GM18867 (cell line): ENCODE measurements around the gene PATL1.
A peak's percentile ranks its signal among the peaks of the same experiment; 100 is the strongest.

Experiments
- ATAC-seq: cut with Tn5 transposase; IDR thresholded peaks from one replicate; pipeline ENCODE4 v1.9.1; 2021; ENCODE audit warnings: mild to moderate bottlenecking, moderate library complexity; ENCODE audit not compliant: unreplicated experiment

Gene PATL1

DNA sequence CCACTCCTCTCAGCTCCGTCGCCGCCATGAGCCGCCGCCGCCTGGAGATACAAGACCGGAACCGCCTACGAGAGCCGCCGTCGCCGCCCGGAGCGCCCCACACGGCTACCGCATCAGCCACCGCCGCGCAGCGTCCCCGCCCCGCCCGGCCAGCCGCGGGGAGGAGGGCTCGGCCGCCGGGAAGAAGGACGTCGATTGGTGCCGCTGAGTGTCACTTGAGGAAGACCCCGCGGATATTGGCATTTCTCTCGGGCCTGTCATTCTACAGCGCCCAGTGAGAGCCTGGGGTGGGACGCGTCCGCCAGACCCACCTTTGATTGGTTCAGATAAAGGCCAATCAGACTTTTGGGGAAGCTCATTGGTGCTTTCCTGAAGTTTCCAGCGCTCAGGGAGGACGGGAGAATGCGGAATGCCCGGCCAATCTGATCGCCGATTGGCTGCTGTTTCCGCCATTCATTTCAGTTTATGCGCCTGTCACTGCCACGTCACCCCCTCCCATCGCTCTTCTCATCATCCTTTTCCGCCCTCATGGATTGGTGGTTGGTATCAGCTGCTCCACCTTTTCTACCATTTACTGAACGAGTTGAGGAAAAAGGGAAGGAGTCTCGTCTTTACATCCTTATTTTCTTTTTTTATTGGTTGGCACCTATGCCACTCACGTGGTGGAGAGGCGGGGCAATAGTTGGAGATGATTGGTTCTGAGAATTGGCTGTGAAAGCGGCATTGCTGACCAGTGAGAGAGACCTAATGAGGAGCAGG, 53.0 kb downstream of the PATL1 start, which contains the start of gene OSBP:
TSS of gene OSBP (minus strand) at position 138 of the 759 bp plus-strand sequence. CDS start at position 28, 110 bp downstream.
- peak; percentile 88 for ATAC-seq

DNA sequence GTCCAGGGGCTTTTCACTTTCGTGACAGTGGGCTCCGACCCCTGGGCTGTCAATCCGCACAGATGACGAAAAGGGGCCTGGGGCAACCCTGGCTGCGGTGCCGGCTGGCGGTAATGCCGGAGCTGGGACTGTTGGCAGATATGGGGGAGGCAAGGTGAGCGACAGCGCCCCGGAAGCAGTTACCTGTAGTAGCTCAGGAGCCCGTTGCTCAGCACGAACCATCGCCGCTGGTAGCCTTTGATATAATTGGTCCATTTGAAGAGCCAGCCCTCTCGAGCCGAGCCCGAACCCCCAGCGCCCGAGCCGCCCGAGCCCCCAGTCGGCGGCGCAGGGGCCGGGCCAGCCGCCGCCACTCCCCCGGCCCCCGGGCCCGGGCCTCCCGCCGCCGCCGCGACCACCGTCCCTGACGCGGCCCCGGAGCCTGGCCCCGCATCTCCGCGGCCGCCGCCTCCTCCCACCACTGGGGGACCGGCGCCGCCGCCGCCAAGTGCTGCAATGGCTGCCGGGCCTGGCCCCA, 53.7 kb downstream of the PATL1 start:
- peak; percentile 13 for ATAC-seq

DNA sequence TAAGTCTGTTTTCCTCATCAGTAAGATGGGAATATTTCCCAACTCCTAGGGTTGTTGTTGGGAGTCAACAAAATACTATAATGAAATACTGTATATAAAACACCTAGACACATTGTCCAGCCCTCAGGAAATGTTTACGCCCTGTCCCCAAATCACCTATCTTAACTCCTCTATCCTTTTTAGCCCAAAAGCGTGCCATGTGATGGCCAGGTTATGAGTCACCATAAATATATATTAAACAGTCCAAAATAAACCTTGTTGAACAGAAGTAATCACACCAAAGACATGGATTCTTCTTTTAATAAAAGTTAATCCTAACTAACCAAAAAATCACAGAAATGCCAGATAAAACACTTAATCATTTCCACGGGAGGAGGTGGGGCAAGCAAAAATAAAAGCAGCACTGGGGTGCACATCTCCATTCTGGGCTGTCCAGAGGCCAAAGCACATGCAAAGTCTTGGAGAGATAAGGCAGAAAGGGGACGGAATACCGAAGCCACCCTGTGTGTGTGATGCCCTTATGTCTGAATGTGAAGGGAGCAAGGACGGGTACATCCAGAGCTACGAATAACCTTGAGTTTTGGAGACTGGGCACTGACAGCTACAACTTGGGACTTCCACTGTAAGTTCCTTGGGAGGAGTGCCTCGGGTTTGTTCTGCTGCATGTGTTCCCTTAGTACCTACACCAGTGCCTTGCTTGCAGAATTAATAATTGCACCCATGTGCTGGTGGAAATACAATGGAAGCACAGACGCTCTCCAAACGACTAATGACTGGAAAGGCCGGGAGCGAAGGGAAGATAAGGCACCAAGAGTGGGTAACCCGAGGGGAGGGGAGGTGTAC, 54.3 kb downstream of the PATL1 start:
- no peak for ATAC-seq

DNA sequence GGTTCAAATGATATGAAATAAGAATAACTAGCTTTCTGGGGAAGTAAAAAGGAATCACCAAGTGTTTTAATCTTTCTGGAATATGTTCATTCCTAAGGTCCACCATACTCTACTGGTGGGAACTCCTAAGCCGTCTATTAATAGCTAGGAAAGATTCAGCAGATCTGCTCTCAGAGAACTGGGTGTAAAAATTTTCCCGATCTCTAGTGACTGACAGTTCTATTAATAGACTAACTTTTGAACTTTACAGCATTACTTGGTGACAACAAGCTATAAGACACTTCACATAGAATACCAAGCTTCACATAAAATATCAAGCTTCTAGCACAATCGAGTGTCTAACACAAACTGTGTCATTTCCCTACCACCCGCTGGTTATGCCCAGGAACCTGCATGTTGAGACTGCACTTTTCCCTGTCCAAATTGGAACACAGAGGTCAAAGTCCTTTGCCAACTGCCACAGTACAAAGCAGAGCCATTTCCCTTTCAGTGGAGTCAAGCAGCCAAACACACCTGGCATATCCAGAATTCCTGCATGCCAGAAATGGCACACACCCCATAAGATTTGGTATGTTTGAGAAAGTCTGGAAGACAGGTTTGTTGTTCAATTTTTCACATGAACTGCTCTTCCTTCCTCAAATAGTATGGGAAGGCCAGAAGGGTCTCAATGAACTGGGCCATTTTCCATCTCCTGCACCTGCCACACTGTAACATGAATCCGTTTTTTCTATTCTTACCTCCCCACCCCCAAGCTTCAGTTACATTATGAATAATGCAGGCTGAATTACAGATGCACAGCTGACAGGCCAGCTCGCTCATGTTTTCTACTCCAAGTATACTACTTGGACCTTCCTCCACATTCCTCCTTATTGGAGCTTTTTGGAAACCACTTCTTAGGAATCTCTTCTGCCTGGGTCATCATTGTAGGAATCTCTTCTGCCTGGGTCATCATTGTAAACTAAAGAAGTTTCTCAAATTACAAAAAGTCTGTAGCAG, 57.0 kb downstream of the PATL1 start:
- ATAC-seq, result no peak

DNA sequence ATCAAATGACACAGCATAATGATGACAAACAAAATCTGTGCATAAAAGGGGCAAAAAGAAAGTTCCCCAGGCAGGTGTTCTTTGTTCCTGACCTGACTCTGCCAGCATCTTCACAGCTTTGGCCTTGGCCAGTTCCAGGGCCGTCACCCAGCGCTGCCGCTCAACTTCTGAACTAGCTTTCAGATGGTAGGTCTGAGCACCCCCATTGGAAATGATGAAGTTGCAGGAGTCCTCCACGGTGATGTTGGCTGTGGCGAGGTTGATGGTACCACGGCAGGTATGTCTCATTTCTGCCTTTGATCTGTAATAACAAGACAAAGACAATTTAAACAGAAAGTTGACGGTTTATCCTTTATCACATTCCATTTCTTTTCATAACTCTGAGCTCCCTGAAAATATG, 58.5 kb downstream of the PATL1 start:
- ATAC-seq, result no peak

DNA sequence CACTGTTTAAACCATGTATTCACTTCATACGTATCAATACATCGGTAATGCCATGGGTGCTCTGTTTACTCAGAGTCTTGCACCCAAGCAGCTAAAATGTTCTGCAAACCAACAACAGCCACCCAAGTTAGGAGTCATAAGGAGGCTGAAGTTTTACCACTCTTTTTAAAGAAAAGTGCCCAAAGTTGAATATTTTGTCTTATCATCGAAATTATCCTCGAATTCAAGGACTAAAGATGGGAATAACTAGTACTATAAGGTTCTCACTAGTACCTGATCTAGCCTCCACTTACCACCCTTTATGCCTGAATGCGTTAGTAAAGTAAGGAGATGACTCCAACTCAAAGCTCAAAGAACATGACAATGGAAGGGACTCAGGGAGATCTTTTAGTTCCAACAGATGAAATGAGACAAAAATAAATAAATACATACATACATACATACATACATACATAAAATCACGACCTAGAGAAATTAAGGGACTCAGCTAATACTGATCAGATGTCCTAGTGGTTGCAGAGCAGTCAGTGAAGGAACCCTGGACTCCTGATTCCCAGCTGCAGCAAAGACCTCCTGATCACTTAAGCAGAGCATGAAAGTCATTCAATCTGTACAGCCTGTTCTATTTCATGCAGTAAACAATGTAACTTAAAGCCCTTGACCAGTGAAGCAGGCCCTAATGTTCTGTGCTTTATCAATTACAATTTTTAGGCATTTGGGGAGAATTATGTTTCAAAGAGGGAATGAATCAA, 61.0 kb downstream of the PATL1 start:
- ATAC-seq, result no peak

DNA sequence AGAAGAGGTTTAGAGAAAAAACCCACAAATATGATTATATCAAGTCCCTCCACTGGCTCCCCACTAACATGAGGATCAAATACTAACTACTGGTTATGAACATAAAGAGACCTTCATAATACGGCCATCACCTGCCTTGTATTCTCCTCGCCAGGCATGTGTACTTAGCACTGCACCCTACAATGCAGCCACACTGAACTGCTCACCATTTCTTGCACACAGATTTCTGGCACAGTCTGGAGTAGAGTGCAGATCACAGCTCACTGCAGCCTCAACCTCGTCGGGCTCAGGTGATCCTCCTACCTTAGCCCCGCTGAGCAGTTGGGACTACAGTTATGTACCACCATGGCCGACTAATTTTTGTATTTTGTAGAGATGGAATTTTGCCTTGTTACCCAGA, 66.4 kb downstream of the PATL1 start:
- ATAC-seq, result no peak

DNA sequence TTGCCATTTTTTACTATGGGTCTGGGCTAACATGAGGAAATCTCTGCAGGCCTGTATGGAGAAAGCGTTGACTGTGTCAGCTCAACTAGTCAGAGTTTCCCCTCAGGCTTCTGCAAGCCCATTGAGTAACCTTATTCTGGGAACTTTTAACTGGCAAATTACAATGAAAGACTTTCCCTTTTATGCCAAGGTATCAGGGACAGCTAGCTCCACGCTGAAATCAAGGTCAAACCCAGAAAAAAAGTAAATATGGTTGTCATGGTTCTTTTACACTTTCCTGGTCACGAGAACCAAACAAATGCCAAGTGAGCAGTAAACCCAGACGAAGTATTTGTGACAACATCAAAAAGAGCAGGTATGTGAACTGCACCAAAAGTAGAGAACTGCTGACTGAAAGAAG, 67.0 kb downstream of the PATL1 start:
- ATAC-seq, result no peak

DNA sequence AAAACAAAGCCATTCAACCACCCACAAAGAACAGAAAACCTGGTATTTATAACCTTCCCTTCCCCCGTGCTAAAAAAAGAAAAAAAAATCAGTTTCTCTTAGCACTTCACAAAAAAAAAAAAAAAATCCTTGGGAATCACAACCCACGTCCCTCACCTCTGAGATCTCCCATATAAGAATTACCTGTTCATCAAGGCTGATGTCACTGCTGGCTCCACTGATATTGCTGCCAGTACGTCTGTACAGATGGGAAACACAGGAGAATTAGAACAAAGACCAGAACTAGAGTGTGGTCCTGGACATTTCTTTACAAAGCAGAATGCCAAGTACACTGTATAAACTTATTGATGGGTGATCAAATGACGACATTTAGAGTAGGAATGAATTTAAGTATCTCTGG, 68.2 kb downstream of the PATL1 start:
- no peak for ATAC-seq

DNA sequence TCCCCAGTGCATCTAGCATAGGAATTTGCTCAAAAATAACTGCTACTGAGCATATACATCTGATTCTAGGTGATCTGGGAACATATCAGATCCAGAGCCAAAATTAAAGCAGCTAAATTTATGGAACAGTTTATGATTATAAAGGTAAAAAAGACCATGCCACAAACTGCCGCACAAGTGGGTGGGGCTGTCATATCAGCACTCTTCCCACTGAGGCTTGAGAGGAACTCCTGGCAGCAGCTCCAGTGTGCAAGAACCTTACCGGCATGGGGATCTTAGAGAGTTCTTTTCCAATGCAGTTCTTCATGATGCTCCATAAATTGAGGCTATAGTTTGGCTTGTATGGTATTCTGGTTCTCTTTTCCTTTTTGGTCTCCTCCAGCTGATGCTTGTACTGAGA, 68.6 kb downstream of the PATL1 start:
- no peak for ATAC-seq

DNA sequence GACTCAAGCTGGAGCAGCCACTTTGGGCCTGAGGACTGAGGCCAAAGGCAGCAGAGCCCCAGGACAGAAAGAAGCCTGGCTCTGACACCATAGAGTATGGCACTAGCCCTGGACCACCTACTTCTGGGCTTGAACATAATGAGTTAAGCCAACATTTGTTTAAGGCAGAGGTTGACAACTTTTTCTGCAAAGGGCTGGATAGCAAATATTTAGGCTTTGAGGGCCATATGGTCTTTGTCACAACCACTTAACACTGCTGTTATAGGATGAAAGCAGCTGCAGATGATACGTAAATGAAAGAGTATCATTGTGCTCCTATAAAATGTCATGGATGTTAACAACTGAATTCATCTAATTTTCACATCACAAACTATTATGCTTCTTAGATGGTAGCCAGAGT, 69.9 kb downstream of the PATL1 start:
- ATAC-seq, result no peak
